CD4-positive, alpha-beta T cell (primary cell): ENCODE data around the gene WNK1. TPM values are rescaled to one million over a fixed set of nuclear protein-coding genes. Genes with fewer than 3 reads are reported as not detected.

ENCODE experiments used
- ATAC-seq: fragments of 200-7000 bp; cut with Tn5 transposase; one replicate; pipeline ENCODE4 v1.10.0; 2022; ENCODE audit warnings: mild to moderate bottlenecking; ENCODE audit not compliant: poor library complexity
- CTCF ChIA-PET: fragments of 350-600 bp; sonication (Branson Sonifier 250); formaldehyde crosslinking; loops from one replicate; lab custom pipeline; 2021; ENCODE audit warnings: antibody characterized with exemption, inconsistent platforms; lab: Charles Lee
- POLR2A ChIA-PET: fragments of 350-600 bp; sonication (Branson Sonifier 250); formaldehyde crosslinking; loops from one replicate; lab custom pipeline; 2021; ENCODE audit warnings: antibody characterized with exemption, inconsistent platforms; lab: Charles Lee
- DNase-seq, 14 experiments: peaks; one replicate each; pipeline ENCODE4 v3.0.0-alpha.2; 2013 to 2020; ENCODE audit warnings: mixed read lengths in 2 of 14
- H3K27ac ChIP-seq, 2 donors: one replicate each; pipeline versions ENCODE4 v1.5.1 to v1.7.0; 2013; ENCODE audit warnings: low read length in 2 of 2, low read depth in 1 of 2, mild to moderate bottlenecking in 1 of 2
- H3K27me3 ChIP-seq, 2 experiments: 1 replicate in 1 of 2; 2 replicates in 1 of 2; pipeline versions ENCODE4 v1.6.1 to v1.7.0; 2013; ENCODE audit warnings: low read length in 2 of 2, control low read depth in 1 of 2, mild to moderate bottlenecking in 1 of 2, moderate library complexity in 1 of 2; ENCODE audit not compliant: insufficient read depth in 2 of 2, control insufficient read depth in 1 of 2
- H3K36me3 ChIP-seq: one replicate; pipeline ENCODE4 v1.6.1; 2013; ENCODE audit warnings: low read length, control low read depth; ENCODE audit not compliant: insufficient read depth
- H3K4me1 ChIP-seq: one replicate; pipeline ENCODE4 v1.6.1; 2013; ENCODE audit warnings: low read length, control low read depth; ENCODE audit not compliant: insufficient read depth
- H3K4me3 ChIP-seq: one replicate; pipeline ENCODE4 v1.5.1; 2013; ENCODE audit warnings: mild to moderate bottlenecking, low read length, moderate library complexity
- H3K9me3 ChIP-seq, 2 experiments: 1 replicate in 1 of 2; 2 replicates in 1 of 2; pipeline versions ENCODE4 v1.6.1 to v1.7.0; 2013; ENCODE audit warnings: low read length in 2 of 2, mild to moderate bottlenecking in 2 of 2, control low read depth in 1 of 2, moderate library complexity in 1 of 2; ENCODE audit not compliant: control insufficient read depth in 1 of 2, insufficient read depth in 1 of 2
- H3K27ac Mint-ChIP-seq: one replicate; pipeline ENCODE4 v1.8.0; 2020; ENCODE audit warnings: mixed read lengths
- H3K27me3 Mint-ChIP-seq: one replicate; pipeline ENCODE4 v1.8.0; 2021; ENCODE audit warnings: mixed read lengths
- H3K36me3 Mint-ChIP-seq: one replicate; pipeline ENCODE4 v1.8.0; 2021; ENCODE audit warnings: low read depth, mixed read lengths
- H3K4me1 Mint-ChIP-seq: one replicate; pipeline ENCODE4 v1.8.0; 2021; ENCODE audit warnings: low read depth, mixed read lengths
- H3K4me3 Mint-ChIP-seq: one replicate; pipeline ENCODE4 v1.8.0; 2020; ENCODE audit warnings: mild to moderate bottlenecking, mixed read lengths
- H3K9me3 Mint-ChIP-seq: one replicate; pipeline ENCODE4 v1.8.0; 2020; ENCODE audit warnings: mixed read lengths
- CTCF ChIP-seq: fragments of 200-600 bp; IDR thresholded peaks from one replicate; pipeline ENCODE4 v1.8.0; 2022; ENCODE audit warnings: antibody characterized with exemption, mild to moderate bottlenecking
- intact Hi-C, 2 experiments: fragments of 100-400 bp; cut with DNase I in 1 of 2; cut with micrococcal nuclease in 1 of 2; formaldehyde crosslinking; loops; one replicate each; pipeline versions ENCODE4 v1.15.1 to v1.9.0; 2023 to 2025; cut with DNase I, micrococcal nuclease
- total RNA-seq, 174 experiments: library from RNA in 2 of 174; stranded (reverse) in 2 of 174; gene quantifications; one replicate each; pipeline ENCODE4 v1.2.3 and lab custom pipeline; 2021 to 2026

WNK1 gene
- total RNA-seq, 2 experiments from 2014 or later, result 193 to 198 TPM

- Mint-ChIP-seq H3K9me3 (no peaks in the 10 kb centered on the region), H3K27ac (peak overlapping the region; percentile 87), H3K4me3 (no peak overlapping the region), H3K36me3 (no peaks in the 10 kb centered on the region), H3K4me1 (peaks cover 89% of the 10 kb centered on the region), H3K27me3 (no peaks in the 10 kb centered on the region)
- POLR2A ChIA-PET, result interaction anchor here (1.6 to 8.9 kb wide), 2 partner anchors 27 to 28 kb away, joined by 3 to 166 read pairs; partner anchors contain the start of gene WNK1
- H3K4me1 ChIP-seq, result peaks cover 47% of the 10 kb centered on the region
- no peaks in the 10 kb centered on the region for H3K27me3 ChIP-seq
- intact Hi-C loops, result loop anchor here in 1 of 2 experiments (5.0 kb wide), 1 partner anchor 37 kb away; no protein-coding TSS in a partner anchor
- DNase-seq (peak in 7 of 14 experiments; percentile 5 to 63 (median 54)), ATAC-seq (peak; percentile 55)
- no peaks in the 10 kb centered on the region for H3K36me3 ChIP-seq
- H3K9me3 ChIP-seq, result no peaks in the 10 kb centered on the region
- CTCF ChIA-PET, result interaction anchor here (1.1 to 1.4 kb wide), 2 partner anchors 13 to 32 kb away, joined by 3 read pairs; no protein-coding TSS in a partner anchor
- H3K4me3 ChIP-seq, result no peak overlapping the region
- TF ChIP-seq CTCF, result no peak
- no peak overlapping the region for H3K27ac ChIP-seq
These were observed 28.1 kb upstream of the WNK1 start for GRCh38 chr12:724194-724855.

GRCh38 chr12:725076-725475 is 27.3 kb upstream of the WNK1 start:
- H3K27me3 Mint-ChIP-seq, result no peaks in the 10 kb centered on the region
- no peak for DNase-seq
- POLR2A ChIA-PET, result interaction anchor here (8.9 kb wide), 1 partner anchor 27 kb away, joined by 166 read pairs; the partner anchor contains the start of gene WNK1
- intact Hi-C loops, result loop anchor here in 1 of 2 experiments (5.0 kb wide), 2 partner anchors 38 to 53 kb away; no protein-coding TSS in a partner anchor
- Histone ChIP-seq H3K27me3 (no peaks in the 10 kb centered on the region), H3K27ac (no peak overlapping the region), H3K4me3 (no peak overlapping the region), H3K9me3 (no peaks in the 10 kb centered on the region), H3K36me3 (no peaks in the 10 kb centered on the region), H3K4me1 (peaks cover 46% of the 10 kb centered on the region)
- CTCF ChIA-PET, result interaction anchor here (1.0 to 1.4 kb wide), 2 partner anchors 26 to 30 kb away, joined by 3 to 5 read pairs; no protein-coding TSS in a partner anchor
- H3K27ac Mint-ChIP-seq, result peak overlapping the region; percentile 87
- peaks cover 89% of the 10 kb centered on the region for H3K4me1 Mint-ChIP-seq
- TF ChIP-seq CTCF, result no peak
- no peaks in the 10 kb centered on the region for H3K9me3 Mint-ChIP-seq
- ATAC-seq, result no peak
- no peak overlapping the region for H3K4me3 Mint-ChIP-seq
- H3K36me3 Mint-ChIP-seq, result no peaks in the 10 kb centered on the region

- peak overlapping the region; percentile 87 for H3K27ac Mint-ChIP-seq
- ATAC-seq (peak; percentile 60), DNase-seq (peak in 4 of 14 experiments; percentile 7 to 45 (median 28))
- no peaks in the 10 kb centered on the region for H3K36me3 Mint-ChIP-seq
- CTCF ChIA-PET, result interaction anchor here (1.4 to 3.5 kb wide), 4 partner anchors 24 to 83 kb away, joined by 3 to 35 read pairs (median 4); partner anchors contain the start of gene WNK1
- intact Hi-C loops, result loop anchor here in 1 of 2 experiments (5.0 kb wide), 2 partner anchors 39 to 54 kb away; no protein-coding TSS in a partner anchor
- Histone ChIP-seq H3K36me3 (no peaks in the 10 kb centered on the region), H3K4me1 (peaks cover 52% of the 10 kb centered on the region), H3K4me3 (no peak overlapping the region), H3K27ac (no peak overlapping the region), H3K27me3 (no peaks in the 10 kb centered on the region), H3K9me3 (no peaks in the 10 kb centered on the region)
- no peaks in the 10 kb centered on the region for H3K9me3 Mint-ChIP-seq
- no peaks in the 10 kb centered on the region for H3K27me3 Mint-ChIP-seq
- TF ChIP-seq CTCF, result no peak
- peak overlapping the region; percentile 32 for H3K4me3 Mint-ChIP-seq
- POLR2A ChIA-PET, result interaction anchor here (0.6 to 8.9 kb wide), 6 partner anchors 26 to 151 kb away, joined by 3 to 166 read pairs (median 6); partner anchors contain the start of gene WNK1
- peaks cover 92% of the 10 kb centered on the region for H3K4me1 Mint-ChIP-seq
These were observed 25.9 kb upstream of the WNK1 start for GRCh38 chr12:726281-727140.
